ENCODE results near the gene PIWIL1. TPM values are rescaled to one million over a fixed set of nuclear protein-coding genes. Genes with fewer than 3 reads are reported as not detected.

The PIWIL1 gene
- total RNA-seq, 1 experiment from 2014 or later = not detected

DNA sequence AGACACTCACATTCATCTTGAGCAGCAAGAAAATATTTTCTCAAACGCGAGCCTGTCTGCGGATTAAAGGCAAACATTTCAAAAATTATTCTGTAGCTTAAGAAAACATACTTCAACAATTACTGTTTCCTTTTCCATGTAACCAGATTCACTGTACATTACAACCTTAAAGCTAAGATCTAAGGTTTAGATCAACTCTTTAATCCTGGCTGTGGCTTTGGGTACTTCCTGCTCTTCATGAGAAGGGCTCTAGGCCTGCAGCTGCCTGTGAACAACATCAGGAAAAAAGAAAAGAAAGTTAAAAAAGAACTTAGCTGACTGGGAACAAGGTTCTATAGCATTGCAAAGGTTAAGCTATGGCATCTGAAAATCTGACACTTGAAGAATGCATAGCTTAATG lies 21.4 kb upstream of the PIWIL1 start:
- TF ChIP-seq, protein P1, sequence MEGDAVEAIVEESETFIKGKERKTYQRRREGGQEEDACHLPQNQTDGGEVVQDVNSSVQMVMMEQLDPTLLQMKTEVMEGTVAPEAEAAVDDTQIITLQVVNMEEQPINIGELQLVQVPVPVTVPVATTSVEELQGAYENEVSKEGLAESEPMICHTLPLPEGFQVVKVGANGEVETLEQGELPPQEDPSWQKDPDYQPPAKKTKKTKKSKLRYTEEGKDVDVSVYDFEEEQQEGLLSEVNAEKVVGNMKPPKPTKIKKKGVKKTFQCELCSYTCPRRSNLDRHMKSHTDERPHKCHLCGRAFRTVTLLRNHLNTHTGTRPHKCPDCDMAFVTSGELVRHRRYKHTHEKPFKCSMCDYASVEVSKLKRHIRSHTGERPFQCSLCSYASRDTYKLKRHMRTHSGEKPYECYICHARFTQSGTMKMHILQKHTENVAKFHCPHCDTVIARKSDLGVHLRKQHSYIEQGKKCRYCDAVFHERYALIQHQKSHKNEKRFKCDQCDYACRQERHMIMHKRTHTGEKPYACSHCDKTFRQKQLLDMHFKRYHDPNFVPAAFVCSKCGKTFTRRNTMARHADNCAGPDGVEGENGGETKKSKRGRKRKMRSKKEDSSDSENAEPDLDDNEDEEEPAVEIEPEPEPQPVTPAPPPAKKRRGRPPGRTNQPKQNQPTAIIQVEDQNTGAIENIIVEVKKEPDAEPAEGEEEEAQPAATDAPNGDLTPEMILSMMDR (IDR thresholded peaks at IDR 0.05; ENCODE audit: unreplicated experiment) = no peak
- Mint-ChIP-seq H3K27me3 (ENCODE audit: unreplicated experiment) (no peaks in the 10 kb centered on the region), H3K9me3 (ENCODE audit: low read depth, unreplicated experiment) (peaks cover 17% of the 10 kb centered on the region), H3K4me3 (ENCODE audit: low read depth, unreplicated experiment) (no peak overlapping the region), H3K36me3 (ENCODE audit: insufficient read depth, unreplicated experiment) (no peaks in the 10 kb centered on the region), H3K27ac (ENCODE audit: unreplicated experiment) (no peak overlapping the region), H3K4me1 (ENCODE audit: low read depth, unreplicated experiment) (no peaks in the 10 kb centered on the region)
- intact Hi-C loops (cut with micrococcal nuclease; ENCODE audit: unreplicated experiment) = no loop called here
- no TSS peak for BruUV-seq (replicated peaks)
- CTCF ChIA-PET = no interaction called here
- no peak for DNase-seq

DNA sequence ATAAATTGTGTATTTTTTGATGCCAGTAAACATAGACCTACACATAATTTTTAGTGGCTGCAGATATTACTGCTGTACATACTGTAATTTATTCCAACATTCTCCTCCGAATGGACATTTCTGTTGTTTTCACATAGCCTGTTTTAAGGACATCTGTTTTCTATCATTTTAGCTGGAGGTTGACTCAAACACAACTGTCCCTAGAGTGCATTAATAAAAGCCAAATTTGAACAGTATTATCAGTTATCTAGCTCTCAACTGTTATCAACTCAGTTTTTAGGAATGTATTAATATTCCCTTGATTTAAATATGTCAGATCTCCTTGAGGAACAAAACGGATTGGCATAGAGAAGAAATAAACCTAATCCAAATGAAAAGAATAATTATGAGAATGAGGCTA lies 17.2 kb upstream of the PIWIL1 start:
- Mint-ChIP-seq H3K9me3 (ENCODE audit: low read depth, unreplicated experiment) (peaks cover 20% of the 10 kb centered on the region), H3K36me3 (ENCODE audit: insufficient read depth, unreplicated experiment) (no peaks in the 10 kb centered on the region), H3K4me3 (ENCODE audit: low read depth, unreplicated experiment) (no peak overlapping the region), H3K27ac (ENCODE audit: unreplicated experiment) (no peak overlapping the region), H3K27me3 (ENCODE audit: unreplicated experiment) (no peaks in the 10 kb centered on the region), H3K4me1 (ENCODE audit: low read depth, unreplicated experiment) (no peaks in the 10 kb centered on the region)
- DNase-seq = no peak
- intact Hi-C loops (cut with micrococcal nuclease; ENCODE audit: unreplicated experiment) = no loop called here
- no TSS peak for BruUV-seq (replicated peaks)
- TF ChIP-seq, protein P1 (IDR thresholded peaks at IDR 0.05; ENCODE audit: unreplicated experiment) = no peak
- CTCF ChIA-PET = no interaction called here

DNA sequence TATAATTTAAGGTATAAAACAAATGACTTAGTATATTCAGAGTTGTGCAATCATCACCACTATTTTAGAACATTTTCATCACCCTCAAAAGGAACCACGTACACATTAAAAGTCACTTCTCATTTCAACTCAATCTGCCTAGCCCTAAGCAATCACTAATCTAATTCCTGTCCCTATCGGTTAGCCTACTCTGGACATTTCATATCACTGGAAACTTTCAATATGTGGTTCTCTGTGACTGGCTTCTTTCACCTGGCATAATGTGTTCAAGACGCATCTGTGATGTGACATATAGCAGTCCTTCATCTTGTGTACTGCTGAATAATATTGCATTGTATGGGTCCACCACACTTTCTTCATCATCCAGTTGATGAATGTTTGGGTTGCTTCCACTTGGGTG lies 15.4 kb upstream of the PIWIL1 start:
- Mint-ChIP-seq H3K4me3 (ENCODE audit: low read depth, unreplicated experiment) (no peak overlapping the region), H3K27ac (ENCODE audit: unreplicated experiment) (no peak overlapping the region), H3K36me3 (ENCODE audit: insufficient read depth, unreplicated experiment) (no peaks in the 10 kb centered on the region), H3K9me3 (ENCODE audit: low read depth, unreplicated experiment) (peaks cover 22% of the 10 kb centered on the region), H3K4me1 (ENCODE audit: low read depth, unreplicated experiment) (no peaks in the 10 kb centered on the region), H3K27me3 (ENCODE audit: unreplicated experiment) (no peaks in the 10 kb centered on the region)
- CTCF ChIA-PET = no interaction called here
- DNase-seq = no peak
- TF ChIP-seq, protein P1 (IDR thresholded peaks at IDR 0.05; ENCODE audit: unreplicated experiment) = no peak
- intact Hi-C loops (cut with micrococcal nuclease; ENCODE audit: unreplicated experiment) = no loop called here
- BruUV-seq (replicated peaks) = no TSS peak

DNA sequence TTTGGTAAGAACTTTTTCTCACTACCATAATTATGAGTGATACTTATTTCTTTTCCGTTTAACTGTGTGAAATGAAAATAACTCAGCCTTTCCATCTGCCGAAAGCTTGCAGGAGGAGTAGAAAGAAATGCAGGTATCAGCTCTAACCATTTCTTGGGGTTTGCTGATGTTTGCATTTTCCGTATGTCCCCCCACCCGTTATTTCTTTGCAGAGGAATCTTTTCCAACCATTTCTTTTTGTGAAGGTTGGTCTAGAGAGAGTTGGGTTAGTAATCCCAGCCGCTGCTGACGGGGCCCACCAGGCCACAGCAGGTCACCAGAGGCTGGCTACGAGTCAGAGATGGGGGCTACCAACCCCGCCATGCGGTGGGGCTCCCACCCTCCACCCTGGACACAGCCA lies 7.0 kb upstream of the PIWIL1 start:
- Mint-ChIP-seq H3K9me3 (ENCODE audit: low read depth, unreplicated experiment) (peaks cover 7% of the 10 kb centered on the region), H3K4me3 (ENCODE audit: low read depth, unreplicated experiment) (no peak overlapping the region), H3K4me1 (ENCODE audit: low read depth, unreplicated experiment) (no peaks in the 10 kb centered on the region), H3K27ac (ENCODE audit: unreplicated experiment) (no peak overlapping the region), H3K27me3 (ENCODE audit: unreplicated experiment) (no peaks in the 10 kb centered on the region), H3K36me3 (ENCODE audit: insufficient read depth, unreplicated experiment) (no peaks in the 10 kb centered on the region)
- CTCF ChIA-PET = no interaction called here
- intact Hi-C loops (cut with micrococcal nuclease; ENCODE audit: unreplicated experiment) = no loop called here
- no peak for DNase-seq
- no TSS peak for BruUV-seq (replicated peaks)
- TF ChIP-seq, protein P1 (IDR thresholded peaks at IDR 0.05; ENCODE audit: unreplicated experiment) = no peak

DNA sequence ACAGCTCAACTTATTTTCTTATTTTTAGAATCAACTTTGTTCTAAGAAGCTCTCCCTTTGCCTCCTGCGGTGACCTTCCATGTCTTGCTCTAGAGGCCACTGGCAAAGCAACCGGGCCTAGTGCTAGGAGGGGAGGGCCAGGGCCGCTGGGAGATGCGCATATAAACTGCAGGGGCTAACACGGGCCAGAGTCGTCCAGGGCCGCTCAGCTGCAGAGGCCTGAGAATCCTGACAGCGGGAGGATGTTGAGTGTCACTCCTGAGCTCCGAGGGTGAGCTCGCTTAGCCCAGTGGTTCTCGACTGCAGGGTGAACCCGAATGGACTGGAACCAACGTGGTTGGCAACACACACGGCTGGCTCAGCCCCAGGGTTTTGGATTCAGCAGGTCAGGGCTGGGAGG lies 6.5 kb upstream of the PIWIL1 start:
- Mint-ChIP-seq H3K27me3 (ENCODE audit: unreplicated experiment) (no peaks in the 10 kb centered on the region), H3K4me1 (ENCODE audit: low read depth, unreplicated experiment) (no peaks in the 10 kb centered on the region), H3K27ac (ENCODE audit: unreplicated experiment) (no peak overlapping the region), H3K36me3 (ENCODE audit: insufficient read depth, unreplicated experiment) (no peaks in the 10 kb centered on the region), H3K4me3 (ENCODE audit: low read depth, unreplicated experiment) (no peak overlapping the region), H3K9me3 (ENCODE audit: low read depth, unreplicated experiment) (peaks cover 6% of the 10 kb centered on the region)
- CTCF ChIA-PET = no interaction called here
- no peak for DNase-seq
- BruUV-seq (replicated peaks) = no TSS peak
- TF ChIP-seq, protein P1 (IDR thresholded peaks at IDR 0.05; ENCODE audit: unreplicated experiment) = no peak
- intact Hi-C loops (cut with micrococcal nuclease; ENCODE audit: unreplicated experiment) = no loop called here
